ENCODE data around the gene TMED5.
"Not testable (repeated sequence)": the region's sequence is repeated elsewhere in the genome, so short reads cannot be mapped to it uniquely, and the experiment has no call there.

The TMED5 gene

DNA sequence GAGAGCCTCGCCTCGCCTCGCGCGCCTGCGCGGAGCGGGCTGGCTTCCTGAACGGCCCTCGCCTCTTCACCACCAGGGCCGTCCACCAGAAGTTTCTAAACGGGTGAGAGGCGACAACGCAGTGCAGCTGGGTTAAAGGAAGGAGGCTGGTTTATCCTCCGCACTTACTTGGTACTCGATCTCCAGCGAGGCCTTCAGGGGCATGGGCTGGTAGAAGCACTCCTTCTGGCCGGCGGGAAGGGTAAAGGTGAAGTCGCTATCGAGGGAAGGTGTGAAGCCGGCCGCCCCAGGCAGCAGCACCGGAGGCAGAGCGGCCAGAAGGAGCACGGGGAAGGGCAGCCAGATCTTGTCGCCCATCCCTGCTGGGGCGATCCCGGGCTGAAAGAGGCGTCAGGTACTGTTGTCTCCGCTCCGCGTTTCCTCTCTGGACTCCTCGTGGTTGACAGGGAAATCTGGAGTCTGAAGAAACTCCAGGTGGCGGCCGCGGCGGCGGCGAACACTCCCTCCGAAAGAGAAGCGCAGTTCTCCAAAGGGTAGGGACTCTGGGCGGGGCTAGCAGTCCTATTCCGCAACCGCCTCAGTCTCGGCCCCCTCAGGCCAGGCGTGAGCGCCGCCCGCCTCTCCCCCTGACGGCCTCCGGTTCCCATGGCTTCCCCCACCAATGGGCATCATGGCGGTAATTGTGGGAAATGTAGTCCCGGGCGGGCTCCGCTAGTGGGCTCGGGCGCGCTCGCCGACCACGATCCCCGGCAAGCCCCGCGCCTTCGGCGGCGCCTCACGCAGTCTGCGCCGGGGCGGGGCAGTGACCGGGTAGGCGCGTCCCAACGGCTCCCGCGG, at the start of gene TMED5:
TSS of gene TMED5 (minus strand) at position 528 of the 837 bp plus-strand sequence. CDS start at position 357, 171 bp downstream.
- DNase-seq (ENCODE audit: low read depth, low spot score): peak; percentile 84

DNA sequence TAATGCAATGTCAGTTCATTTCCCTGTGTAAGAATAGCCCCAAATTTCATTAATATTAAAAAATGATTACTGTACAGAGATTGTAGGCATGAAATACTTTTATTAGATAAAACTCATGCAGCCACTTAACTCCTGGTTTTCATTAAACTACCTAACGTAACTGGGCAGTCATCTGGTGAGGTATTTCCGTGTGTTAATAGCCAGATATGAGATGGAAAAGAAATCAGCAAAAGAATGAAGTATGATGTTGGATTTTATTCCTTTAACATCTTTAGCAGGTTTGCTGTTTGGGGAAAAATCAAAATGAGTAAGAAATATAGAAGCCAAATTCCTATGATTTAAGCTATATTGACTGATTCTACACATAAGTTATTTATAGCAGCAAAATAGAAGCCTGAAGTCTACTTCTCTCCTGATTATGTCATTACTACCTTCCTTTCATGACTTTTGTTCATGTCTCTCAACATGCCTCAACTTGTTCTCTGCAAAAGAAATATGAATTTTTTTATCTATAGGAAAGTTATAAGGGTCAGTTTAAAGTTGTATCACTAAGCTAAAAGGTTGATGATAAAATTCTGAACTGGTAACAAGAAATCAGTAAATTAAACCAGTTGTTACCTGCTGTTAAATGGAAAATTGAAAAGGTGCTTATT, 42.9 kb upstream of the TMED5 start:
- DNase-seq (ENCODE audit: low read depth, low spot score): no peak

- DNase-seq (ENCODE audit: low read depth, low spot score): no peak
Observed at GRCh38 chr1:93221913-93222312, 41.7 kb upstream of the TMED5 start.

DNA sequence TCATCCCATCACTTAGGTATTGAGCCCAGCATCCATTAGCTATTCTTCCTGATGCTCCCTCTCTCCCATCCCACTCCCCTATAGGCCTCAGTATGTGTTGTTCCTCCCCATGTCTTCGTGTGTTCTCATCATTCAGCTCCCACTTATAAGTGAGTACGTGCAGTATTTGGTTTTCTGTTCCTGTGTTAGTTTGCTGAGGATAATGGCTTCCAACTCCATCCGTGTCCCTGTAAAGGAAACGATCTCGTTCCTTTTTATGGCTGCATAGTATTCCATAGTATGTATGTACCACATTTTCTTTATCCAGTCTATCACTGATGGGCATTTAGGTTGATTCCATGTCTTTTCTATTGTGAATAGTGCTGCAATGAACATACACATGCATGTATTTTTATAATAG, 40.5 kb upstream of the TMED5 start:
- DNase-seq (ENCODE audit: low read depth, low spot score): not testable (repeated sequence)

- no peak for DNase-seq (ENCODE audit: low read depth, low spot score)
Observed at GRCh38 chr1:93219443-93219842, 39.2 kb upstream of the TMED5 start.

- DNase-seq (ENCODE audit: low read depth, low spot score): no peak
Observed at GRCh38 chr1:93215322-93215721, 35.1 kb upstream of the TMED5 start.

DNA sequence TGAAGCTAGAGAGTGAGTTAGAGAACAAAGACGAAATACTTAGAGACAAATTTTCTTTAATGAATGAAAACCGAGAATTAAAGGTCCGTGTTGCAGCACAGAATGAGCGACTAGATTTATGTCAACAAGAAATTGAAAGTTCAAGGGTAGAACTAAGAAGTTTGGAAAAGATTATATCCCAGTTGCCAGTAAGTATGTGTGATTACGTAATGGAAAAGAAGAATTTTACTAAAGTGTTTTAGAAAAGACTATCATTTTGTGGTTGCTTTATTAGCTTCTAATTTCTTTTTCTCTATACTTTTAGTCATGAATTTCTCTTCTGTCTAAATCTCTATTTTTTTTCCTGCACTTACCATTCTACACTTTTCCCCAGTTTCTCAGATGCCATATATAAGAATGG, 27.0 kb upstream of the TMED5 start:
- no peak for DNase-seq (ENCODE audit: low read depth, low spot score)

GRCh38 chr1:93206567-93206954, 26.3 kb upstream of the TMED5 start:
- DNase-seq (ENCODE audit: low read depth, low spot score): no peak

- no peak for DNase-seq (ENCODE audit: low read depth, low spot score)
Observed at GRCh38 chr1:93205892-93206566, 25.8 kb upstream of the TMED5 start.

DNA sequence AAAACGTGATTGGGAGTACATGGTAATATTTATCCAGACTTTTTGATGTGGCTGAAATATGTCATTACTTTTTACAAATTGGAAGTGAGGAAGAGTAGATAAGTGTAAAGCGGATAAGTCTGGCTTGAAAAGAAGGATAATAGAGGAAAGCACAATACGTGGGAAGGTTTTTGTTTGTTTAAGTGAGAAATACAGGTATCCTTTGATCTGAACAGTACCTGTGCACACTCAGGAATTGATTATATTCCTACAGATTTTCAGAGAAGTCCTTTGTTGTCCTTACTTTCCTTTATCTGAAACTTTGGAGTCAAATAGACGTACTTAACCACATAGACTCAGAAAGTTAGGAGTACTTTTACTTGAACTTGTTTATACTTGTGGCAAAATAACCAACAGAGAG, 20.5 kb upstream of the TMED5 start:
- DNase-seq (ENCODE audit: low read depth, low spot score): no peak

DNA sequence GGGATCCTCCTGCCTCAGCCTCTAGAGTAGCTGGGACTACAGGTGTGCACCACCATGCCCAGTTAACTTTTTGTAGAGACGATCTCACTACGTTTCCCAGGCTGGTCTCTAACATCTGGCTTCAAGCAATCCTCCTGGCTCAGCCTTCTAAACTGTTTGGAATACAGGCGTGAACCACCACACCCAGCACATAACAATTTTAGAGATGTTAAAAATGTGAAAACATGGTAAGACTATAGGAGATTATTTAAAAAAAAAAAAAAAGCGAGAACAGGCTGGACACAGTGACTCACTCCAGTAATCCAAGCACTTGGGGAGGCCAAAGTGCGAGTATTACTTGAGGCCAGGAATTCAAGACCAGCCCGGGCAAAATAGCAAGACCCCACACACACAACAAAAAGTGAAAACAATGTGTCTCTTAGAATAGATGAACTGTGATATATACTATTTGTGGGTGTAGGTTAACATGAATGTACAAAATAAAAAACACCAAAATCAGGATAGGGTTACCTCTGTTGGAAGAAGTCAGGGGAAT, 19.9 kb upstream of the TMED5 start:
- DNase-seq (ENCODE audit: low read depth, low spot score): no peak

- no peak for DNase-seq (ENCODE audit: low read depth, low spot score)
Observed at GRCh38 chr1:93199150-93199549, 18.9 kb upstream of the TMED5 start.

DNA sequence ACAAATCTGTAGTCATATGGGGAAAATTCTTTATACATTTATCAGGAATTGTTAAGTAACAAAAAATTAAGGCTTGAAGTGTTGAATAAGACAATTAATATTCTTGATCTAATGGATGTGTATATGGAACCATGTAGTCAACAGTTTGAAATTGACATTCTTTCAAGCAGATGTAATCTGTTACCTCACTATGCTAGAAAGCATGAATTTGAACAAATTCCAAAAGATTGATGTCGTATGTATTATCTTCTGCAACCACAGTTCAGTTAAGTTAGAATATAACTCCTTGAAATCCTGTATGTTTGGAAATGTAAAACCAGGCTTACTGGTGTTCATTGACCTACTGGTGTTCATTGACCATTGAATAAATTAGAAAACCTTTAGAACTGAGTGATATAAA, 16.4 kb upstream of the TMED5 start:
- DNase-seq (ENCODE audit: low read depth, low spot score): no peak

DNA sequence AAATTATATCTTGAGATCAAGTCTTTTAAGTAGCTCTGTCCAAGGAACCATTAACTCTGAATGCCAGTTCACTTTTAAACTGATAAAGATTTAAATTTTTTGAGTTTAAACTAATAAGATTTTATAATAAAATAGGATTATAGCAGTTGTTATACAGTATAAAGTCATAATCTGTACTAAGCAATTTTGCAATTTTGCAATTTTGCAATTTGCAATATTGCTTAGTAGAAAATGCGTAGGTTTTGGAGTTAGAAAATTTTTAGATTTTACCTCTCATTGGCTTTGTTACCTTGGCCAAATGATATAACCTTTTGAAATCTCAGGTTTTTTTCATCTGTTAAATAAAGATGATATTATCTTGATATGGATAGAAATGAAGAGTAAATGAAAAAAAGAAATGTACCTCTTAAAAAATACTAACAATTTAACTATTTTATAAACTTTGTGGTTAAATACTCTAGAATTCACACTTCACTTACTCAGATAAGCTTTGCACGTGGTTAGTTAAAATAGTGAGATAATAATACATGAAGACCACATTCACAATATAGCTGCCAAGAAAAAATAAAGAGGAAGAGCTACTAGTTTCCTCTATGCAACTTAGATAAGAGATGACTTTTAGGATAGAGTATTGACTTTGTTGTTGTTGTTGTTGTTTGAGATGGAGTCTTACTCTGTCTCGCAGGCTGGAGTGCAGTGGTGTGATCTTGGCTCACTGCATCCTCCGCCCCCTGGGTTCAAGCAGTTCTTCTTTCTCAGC, 14.2 kb upstream of the TMED5 start:
- no peak for DNase-seq (ENCODE audit: low read depth, low spot score)

GRCh38 chr1:93190432-93190831, 10.2 kb upstream of the TMED5 start:
- DNase-seq (ENCODE audit: low read depth, low spot score): no peak

DNA sequence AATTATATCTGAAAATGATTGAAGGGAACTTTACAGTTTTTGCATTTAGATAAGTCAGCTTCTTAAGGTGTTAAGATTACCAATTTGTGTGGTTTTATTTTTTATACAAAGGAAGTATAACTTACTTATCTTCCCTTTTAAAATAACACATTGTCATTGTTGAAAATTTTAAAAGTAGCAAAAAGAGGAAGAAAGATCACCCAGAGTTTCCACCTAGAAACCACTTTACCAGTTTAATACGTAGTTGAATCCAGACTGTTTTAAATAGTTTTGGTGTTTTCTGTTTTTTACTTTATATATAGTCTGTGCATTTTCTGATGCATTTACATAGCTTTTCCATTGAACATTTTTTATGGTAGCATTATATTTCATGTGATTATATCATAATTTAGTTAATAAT, 6.5 kb upstream of the TMED5 start:
- DNase-seq (ENCODE audit: low read depth, low spot score): no peak

DNA sequence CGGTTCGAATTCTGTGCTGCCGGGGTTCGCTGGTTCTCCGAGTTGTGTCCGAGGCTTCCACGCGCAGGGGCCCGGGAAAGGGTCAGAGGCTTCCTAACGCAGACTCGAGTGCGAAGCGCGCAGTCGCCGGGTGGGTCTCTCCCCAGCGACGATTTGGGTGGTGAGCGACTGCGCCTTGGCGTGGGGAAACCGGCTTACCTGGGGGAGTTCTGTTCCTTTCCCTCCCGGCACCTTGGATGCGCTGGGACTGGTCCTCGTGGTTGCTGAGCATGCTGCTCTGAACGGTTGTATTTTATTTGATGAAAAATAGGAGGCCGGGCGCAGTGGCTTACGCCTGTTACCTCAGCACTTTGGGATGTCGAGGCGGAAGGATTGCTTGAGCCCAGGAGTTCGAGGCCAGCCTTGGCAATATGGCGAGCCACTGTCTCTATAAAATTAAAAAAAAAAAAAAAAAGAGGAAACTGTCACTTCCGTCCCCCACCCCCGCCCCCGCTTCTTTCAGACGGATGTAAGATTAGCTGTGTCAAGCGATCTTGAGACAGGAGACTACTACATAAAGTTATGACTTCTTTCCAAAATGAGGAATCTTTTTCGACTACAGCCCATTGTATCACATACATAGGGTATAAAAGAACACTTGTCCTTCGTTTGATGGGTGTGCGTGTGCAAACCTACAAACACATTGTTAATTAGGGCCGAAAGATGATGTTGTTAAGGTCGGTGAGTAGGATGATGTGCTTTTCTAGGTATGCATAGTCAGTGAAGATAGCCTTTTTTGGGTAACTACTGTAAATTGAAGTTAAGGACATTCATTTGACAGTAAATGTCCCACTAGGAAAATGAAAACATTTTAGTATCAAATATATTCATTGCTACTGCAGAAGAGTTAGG, 755 bp upstream of the TMED5 start, which contains the start of gene CCDC18:
TSS of gene CCDC18 (plus strand) at position 2 of the 891 bp plus-strand sequence. CDS start 2,638 bp downstream, outside the sequence.
- no peak for DNase-seq (ENCODE audit: low read depth, low spot score)

- no peak for DNase-seq (ENCODE audit: low read depth, low spot score)
Observed at GRCh38 chr1:93178418-93178817, 1.8 kb downstream of the TMED5 start.

DNA sequence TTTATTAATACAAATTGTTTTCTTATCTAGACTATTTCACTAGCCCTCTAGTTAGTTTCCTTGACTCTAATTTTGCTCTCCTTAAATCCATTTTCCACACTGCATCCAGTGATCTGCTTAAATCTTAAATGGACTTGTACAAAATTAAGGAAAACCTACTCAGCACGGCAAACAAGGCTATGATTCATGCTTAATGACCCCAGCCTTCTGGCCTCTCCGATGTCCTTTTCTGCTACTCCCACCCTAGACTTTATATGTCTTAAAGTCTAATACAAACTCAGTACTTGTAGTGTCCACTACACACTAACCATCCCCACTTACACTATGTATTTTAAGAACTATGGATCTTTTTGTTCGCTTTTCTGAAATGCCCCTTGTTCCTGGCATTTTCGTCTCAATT, 2.2 kb downstream of the TMED5 start:
- DNase-seq (ENCODE audit: low read depth, low spot score): no peak

GRCh38 chr1:93174638-93175037, 5.6 kb downstream of the TMED5 start:
- DNase-seq (ENCODE audit: low read depth, low spot score): not testable (repeated sequence)
